ENCODE data around the gene UBE2L6.

Gene UBE2L6

DNA sequence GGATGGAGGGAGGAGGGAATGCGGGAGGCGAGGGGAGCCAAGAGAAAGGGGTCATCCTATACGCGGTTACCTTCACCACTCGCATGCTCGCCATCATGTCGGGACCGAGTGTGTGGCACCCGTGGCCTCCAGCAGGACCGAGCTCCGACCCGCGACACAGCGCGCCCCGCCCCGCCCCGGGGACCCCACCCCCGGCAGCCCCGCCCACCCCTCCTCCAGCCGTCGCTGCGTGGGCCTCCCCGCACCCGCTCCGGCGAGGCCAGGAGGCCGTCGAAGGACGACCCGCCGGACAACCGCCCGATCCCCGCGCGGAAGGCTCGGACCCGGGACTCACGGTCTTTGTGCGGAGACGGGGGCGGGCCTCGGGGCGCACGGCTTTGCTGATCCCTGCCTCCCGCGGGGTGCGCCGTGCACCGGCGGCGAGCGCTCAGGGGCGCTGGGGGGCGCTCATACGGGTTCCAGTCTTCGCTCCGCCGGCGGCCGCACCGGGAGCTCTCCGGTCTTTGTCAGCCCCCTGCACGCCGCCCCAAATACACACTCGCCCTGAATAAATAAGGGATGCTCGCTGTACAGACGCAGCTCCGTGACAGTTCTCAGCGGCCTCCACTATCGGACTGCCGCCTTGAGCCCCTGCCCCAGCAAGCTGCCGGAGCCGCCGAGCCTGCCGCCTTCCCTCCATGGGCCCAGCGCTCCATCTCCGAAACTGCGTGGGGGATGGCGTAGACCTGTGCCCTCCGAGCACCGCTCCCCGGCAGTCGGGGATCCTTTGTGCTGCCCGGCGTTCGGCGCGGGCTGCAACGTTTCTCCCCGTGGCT lies at the start of gene UBE2L6 (continued):
- 0 out of 2 replicates have a peak, but pooled peaks have one; percentile 5 for TF ChIP-seq ZSCAN30 (tag by site-specific recombination; IDR thresholded peaks at IDR 0.05)
- no peak for TF ChIP-seq ZBTB7A (tag by site-specific recombination; IDR thresholded peaks at IDR 0.05; ENCODE audit: low read depth)
- TF ChIP-seq ZBTB17 (tag by site-specific recombination; IDR thresholded peaks at IDR 0.05), result peak; percentile 88
- TF ChIP-seq, protein P1, sequence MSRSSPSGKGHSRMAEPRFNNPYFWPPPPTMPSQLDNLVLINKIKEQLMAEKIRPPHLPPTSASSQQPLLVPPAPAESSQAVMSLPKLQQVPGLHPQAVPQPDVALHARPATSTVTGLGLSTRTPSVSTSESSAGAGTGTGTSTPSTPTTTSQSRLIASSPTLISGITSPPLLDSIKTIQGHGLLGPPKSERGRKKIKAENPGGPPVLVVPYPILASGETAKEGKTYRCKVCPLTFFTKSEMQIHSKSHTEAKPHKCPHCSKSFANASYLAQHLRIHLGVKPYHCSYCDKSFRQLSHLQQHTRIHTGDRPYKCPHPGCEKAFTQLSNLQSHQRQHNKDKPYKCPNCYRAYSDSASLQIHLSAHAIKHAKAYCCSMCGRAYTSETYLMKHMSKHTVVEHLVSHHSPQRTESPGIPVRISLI (tag by site-specific recombination; IDR thresholded peaks at IDR 0.05), result no peak
- no peak for TF ChIP-seq ZNF311 (tag by site-specific recombination; IDR thresholded peaks at IDR 0.05; ENCODE audit: borderline replicate concordance)
- peak; percentile 67; the same call in 1 of the 2 replicates for TF ChIP-seq ZBTB20 (tag by site-specific recombination; IDR thresholded peaks at IDR 0.05)

DNA sequence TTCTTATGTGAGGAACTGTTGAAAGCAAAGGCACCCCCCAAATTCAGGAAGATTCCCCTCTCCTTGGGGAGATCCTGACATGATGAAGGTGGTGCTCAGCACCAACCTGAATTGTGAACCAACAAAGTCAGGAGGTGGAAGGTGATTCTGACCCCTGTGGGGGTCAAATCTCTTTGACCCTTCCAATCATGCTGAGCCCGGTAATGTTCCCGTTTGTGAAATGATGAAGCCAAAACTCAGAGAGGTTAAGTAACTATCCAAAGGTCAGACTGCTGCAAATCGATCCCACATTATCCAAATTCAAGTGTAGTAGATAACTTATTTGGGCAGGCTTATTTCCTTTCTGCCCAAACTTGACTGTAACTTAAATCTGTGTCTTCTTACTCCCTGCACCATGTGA lies 49.1 kb upstream of the UBE2L6 start:
- Histone ChIP-seq H3K36me3 (ENCODE audit: control insufficient read depth in 2 of 2, insufficient read depth in 1 of 2, low read length in 2 of 2) (no peaks in the 10 kb centered on the region), H3K9me3 (ENCODE audit: control insufficient read depth, insufficient read depth, low read depth, low read length) (no peaks in the 10 kb centered on the region), H3K27ac (ENCODE audit: extremely low read depth, low read depth, low read length) (no peak overlapping the region), H3K4me3 (ENCODE audit: low read depth, low read length) (no peak overlapping the region), H3K4me1 (ENCODE audit: control insufficient read depth, insufficient read depth, low read length) (no peaks in the 10 kb centered on the region)
- ChIA-PET POLR2A (interaction anchor here (0.7 kb wide), 1 partner anchor 170 kb away, joined by 5 read pairs; no protein-coding TSS in a partner anchor), CTCF (interaction anchor here (0.7 kb wide), 1 partner anchor 14 kb away, joined by 5 read pairs; no protein-coding TSS in a partner anchor)
- TF ChIP-seq ZBTB20 (tag by site-specific recombination; IDR thresholded peaks at IDR 0.05) (no peak), ZNF558 (tag by site-specific recombination; IDR thresholded peaks at IDR 0.05) (no peak)

DNA sequence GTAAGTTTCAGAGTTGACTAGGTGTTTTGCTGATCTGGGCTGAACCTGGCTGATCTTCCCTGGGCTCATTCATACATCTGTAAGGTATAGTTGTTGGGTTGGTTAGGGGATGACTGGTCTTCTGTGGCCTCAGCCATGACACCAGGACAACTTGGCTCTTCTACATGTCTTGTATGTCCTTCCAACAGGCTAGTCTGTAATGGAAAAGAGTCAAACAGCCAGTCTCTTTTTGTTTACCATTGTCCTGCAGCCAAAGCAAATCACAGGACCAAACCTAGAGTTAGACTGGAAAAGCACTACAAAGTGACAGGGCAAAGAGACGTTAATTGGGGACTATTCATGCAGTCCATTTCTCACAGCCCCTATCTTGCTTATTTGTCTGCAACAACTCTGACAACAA lies 47.8 kb upstream of the UBE2L6 start:
- Histone ChIP-seq H3K4me1 (ENCODE audit: control insufficient read depth, insufficient read depth, low read length) (no peaks in the 10 kb centered on the region), H3K27ac (ENCODE audit: extremely low read depth, low read depth, low read length) (no peak overlapping the region), H3K4me3 (ENCODE audit: low read depth, low read length) (no peak overlapping the region), H3K36me3 (ENCODE audit: control insufficient read depth in 2 of 2, insufficient read depth in 1 of 2, low read length in 2 of 2) (no peaks in the 10 kb centered on the region), H3K9me3 (ENCODE audit: control insufficient read depth, insufficient read depth, low read depth, low read length) (no peaks in the 10 kb centered on the region)
- TF ChIP-seq ZNF561 (tag by site-specific recombination; IDR thresholded peaks at IDR 0.05; ENCODE audit: borderline replicate concordance), result no peak
- no peak for TF ChIP-seq ZNF843 (tag by site-specific recombination; IDR thresholded peaks at IDR 0.05)
- no peak for TF ChIP-seq SALL2 (tag by site-specific recombination; IDR thresholded peaks at IDR 0.05; ENCODE audit: borderline replicate concordance)
- ChIA-PET POLR2A (no interaction called here), CTCF (interaction anchor here (1.3 kb wide), 1 partner anchor 29 kb away, joined by 3 read pairs; no protein-coding TSS in a partner anchor)

DNA sequence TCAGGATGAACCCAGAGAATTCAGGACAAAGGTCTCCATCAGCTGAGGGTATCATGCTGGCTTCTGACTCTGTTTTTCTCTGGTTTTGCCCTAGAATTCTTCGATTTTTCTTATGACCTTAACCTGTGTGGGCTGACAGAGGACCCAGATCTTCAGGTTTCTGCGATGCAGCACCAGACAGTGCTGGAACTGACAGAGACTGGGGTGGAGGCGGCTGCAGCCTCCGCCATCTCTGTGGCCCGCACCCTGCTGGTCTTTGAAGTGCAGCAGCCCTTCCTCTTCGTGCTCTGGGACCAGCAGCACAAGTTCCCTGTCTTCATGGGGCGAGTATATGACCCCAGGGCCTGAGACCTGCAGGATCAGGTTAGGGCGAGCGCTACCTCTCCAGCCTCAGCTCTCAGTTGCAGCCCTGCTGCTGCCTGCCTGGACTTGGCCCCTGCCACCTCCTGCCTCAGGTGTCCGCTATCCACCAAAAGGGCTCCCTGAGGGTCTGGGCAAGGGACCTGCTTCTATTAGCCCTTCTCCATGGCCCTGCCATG lies 46.8 kb upstream of the UBE2L6 start:
- ChIA-PET POLR2A (no interaction called here), CTCF (interaction anchor here (0.9 kb wide), 1 partner anchor 47 kb away, joined by 4 read pairs; the partner anchor contains the start of gene UBE2L6)

More for the DNA sequence above, 46.8 kb upstream of the UBE2L6 start:
- Histone ChIP-seq H3K36me3 (ENCODE audit: control insufficient read depth in 2 of 2, insufficient read depth in 1 of 2, low read length in 2 of 2) (no peaks in the 10 kb centered on the region), H3K27ac (ENCODE audit: extremely low read depth, low read depth, low read length) (no peak overlapping the region), H3K9me3 (ENCODE audit: control insufficient read depth, insufficient read depth, low read depth, low read length) (no peaks in the 10 kb centered on the region), H3K4me3 (ENCODE audit: low read depth, low read length) (no peak overlapping the region), H3K4me1 (ENCODE audit: control insufficient read depth, insufficient read depth, low read length) (no peaks in the 10 kb centered on the region)
- TF ChIP-seq MYNN (tag by site-specific recombination; IDR thresholded peaks at IDR 0.05; ENCODE audit: borderline replicate concordance) (no peak), KLF16 (tag by site-specific recombination; IDR thresholded peaks at IDR 0.05) (no peak), ZNF292 (tag by site-specific recombination; IDR thresholded peaks at IDR 0.05; ENCODE audit: borderline replicate concordance, low read depth) (no peak)
- TF ChIP-seq, protein P2, sequence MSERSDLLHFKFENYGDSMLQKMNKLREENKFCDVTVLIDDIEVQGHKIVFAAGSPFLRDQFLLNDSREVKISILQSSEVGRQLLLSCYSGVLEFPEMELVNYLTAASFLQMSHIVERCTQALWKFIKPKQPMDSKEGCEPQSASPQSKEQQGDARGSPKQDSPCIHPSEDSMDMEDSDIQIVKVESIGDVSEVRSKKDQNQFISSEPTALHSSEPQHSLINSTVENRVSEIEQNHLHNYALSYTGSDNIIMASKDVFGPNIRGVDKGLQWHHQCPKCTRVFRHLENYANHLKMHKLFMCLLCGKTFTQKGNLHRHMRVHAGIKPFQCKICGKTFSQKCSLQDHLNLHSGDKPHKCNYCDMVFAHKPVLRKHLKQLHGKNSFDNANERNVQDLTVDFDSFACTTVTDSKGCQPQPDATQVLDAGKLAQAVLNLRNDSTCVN (tag by site-specific recombination; optimal IDR thresholded peaks at IDR 0.05), result no peak
